ENCODE measurements around the gene TIMM23. TPM values are rescaled to one million over a fixed set of nuclear protein-coding genes. Genes with fewer than 3 reads are reported as not detected.

TIMM23 gene
- total RNA-seq, 1 donor from 2014 or later, result 47.6 TPM

- Histone ChIP-seq H3K4me1 (no peaks in the 10 kb centered on the region), H3K9me3 (no peaks in the 10 kb centered on the region), H3K27ac (no peak overlapping the region), H3K27me3 (no peaks in the 10 kb centered on the region), H3K36me3 (peaks cover 4 to 86% of the 10 kb centered on the region in 2 donors), H3K4me3 (no peak overlapping the region)
- DNase-seq (ENCODE audit: extremely low spot score in 2 of 2), result no peak
- intact Hi-C loops (cut with DNase I), result no loop called here
- TF ChIP-seq POLR2A (IDR thresholded peaks at IDR 0.05) (no peak), CTCF (IDR thresholded peaks at IDR 0.05) (no peak), POLR2AphosphoS5 (IDR thresholded peaks at IDR 0.05; ENCODE audit: insufficient read depth in 1 of 2, low read depth in 1 of 2) (no peak)
Observed at GRCh38 chr10:46004963-46005362, 32.7 kb downstream of the TIMM23 start.

GRCh38 chr10:46005383-46005782, 33.1 kb downstream of the TIMM23 start:
- H3K9me3 ChIP-seq, result no peaks in the 10 kb centered on the region
- TF ChIP-seq POLR2A (IDR thresholded peaks at IDR 0.05), result no peak
- no peak for TF ChIP-seq CTCF (IDR thresholded peaks at IDR 0.05)
- TF ChIP-seq POLR2AphosphoS5 (IDR thresholded peaks at IDR 0.05; ENCODE audit: insufficient read depth in 1 of 2, low read depth in 1 of 2), result no peak
- no peaks in the 10 kb centered on the region for H3K27me3 ChIP-seq
- H3K4me1 ChIP-seq, result no peaks in the 10 kb centered on the region
- intact Hi-C loops (cut with DNase I), result no loop called here
- peaks cover 4 to 86% of the 10 kb centered on the region in 2 donors for H3K36me3 ChIP-seq
- no peak overlapping the region for H3K27ac ChIP-seq
- H3K4me3 ChIP-seq, result no peak overlapping the region
- no peak for DNase-seq (ENCODE audit: extremely low spot score in 2 of 2)

GRCh38 chr10:46006219-46006618, 33.9 kb downstream of the TIMM23 start:
- intact Hi-C loops (cut with DNase I), result no loop called here
- no peaks in the 10 kb centered on the region for H3K9me3 ChIP-seq
- no peak for DNase-seq (ENCODE audit: extremely low spot score in 2 of 2)
- H3K27ac ChIP-seq, result no peak overlapping the region
- H3K4me1 ChIP-seq, result no peaks in the 10 kb centered on the region
- H3K4me3 ChIP-seq, result no peak overlapping the region
- no peaks in the 10 kb centered on the region for H3K27me3 ChIP-seq
- peaks cover 4 to 90% of the 10 kb centered on the region in 2 donors for H3K36me3 ChIP-seq
- TF ChIP-seq POLR2A (IDR thresholded peaks at IDR 0.05), result no peak
- no peak for TF ChIP-seq CTCF (IDR thresholded peaks at IDR 0.05)
- TF ChIP-seq POLR2AphosphoS5 (IDR thresholded peaks at IDR 0.05; ENCODE audit: insufficient read depth in 1 of 2, low read depth in 1 of 2), result no peak

GRCh38 chr10:46012746-46013145, 40.5 kb downstream of the TIMM23 start:
- intact Hi-C loops (cut with DNase I), result no loop called here
- H3K4me3 ChIP-seq, result no peak overlapping the region
- no peak for DNase-seq (ENCODE audit: extremely low spot score in 2 of 2)
- no peak for TF ChIP-seq CTCF (IDR thresholded peaks at IDR 0.05)
- no peak for TF ChIP-seq POLR2AphosphoS5 (IDR thresholded peaks at IDR 0.05; ENCODE audit: insufficient read depth in 1 of 2, low read depth in 1 of 2)
- TF ChIP-seq POLR2A (IDR thresholded peaks at IDR 0.05), result no peak
- no peaks in the 10 kb centered on the region for H3K9me3 ChIP-seq
- no peaks in the 10 kb centered on the region for H3K27me3 ChIP-seq
- peaks cover 6 to 76% of the 10 kb centered on the region in 2 donors for H3K36me3 ChIP-seq
- no peak overlapping the region for H3K27ac ChIP-seq
- H3K4me1 ChIP-seq, result peaks cover 6% of the 10 kb centered on the region

GRCh38 chr10:46014206-46014605, 41.9 kb downstream of the TIMM23 start:
- no peak for TF ChIP-seq CTCF (IDR thresholded peaks at IDR 0.05)
- TF ChIP-seq POLR2A (IDR thresholded peaks at IDR 0.05), result no peak
- TF ChIP-seq POLR2AphosphoS5 (IDR thresholded peaks at IDR 0.05; ENCODE audit: insufficient read depth in 1 of 2, low read depth in 1 of 2), result no peak
- H3K4me1 ChIP-seq, result peaks cover 20% of the 10 kb centered on the region
- H3K27me3 ChIP-seq, result no peaks in the 10 kb centered on the region
- peaks cover 6 to 62% of the 10 kb centered on the region in 2 donors for H3K36me3 ChIP-seq
- intact Hi-C loops (cut with DNase I), result no loop called here
- no peak for DNase-seq (ENCODE audit: extremely low spot score in 2 of 2)
- H3K27ac ChIP-seq, result no peak overlapping the region
- no peak overlapping the region for H3K4me3 ChIP-seq
- no peaks in the 10 kb centered on the region for H3K9me3 ChIP-seq
